Retinal pigment epithelial cell (primary cell): ENCODE measurements around the gene MRPL1.

ENCODE experiments used
- DNase-seq: peaks from one replicate; pipeline ENCODE4 v3.0.0-alpha.2; 2010; ENCODE audit warnings: low read depth
- H3K4me3 ChIP-seq: 2 replicates; pipeline ENCODE4 v1.5.1; 2011; ENCODE audit warnings: mild to moderate bottlenecking, low read length, control low read depth, moderate library complexity
- CTCF ChIP-seq: conservative IDR thresholded peaks from 2 replicates; pipeline ENCODE4 v1.5.1; 2011; ENCODE audit warnings: low read depth, low read length, control low read depth, inconsistent platforms

Gene MRPL1

DNA sequence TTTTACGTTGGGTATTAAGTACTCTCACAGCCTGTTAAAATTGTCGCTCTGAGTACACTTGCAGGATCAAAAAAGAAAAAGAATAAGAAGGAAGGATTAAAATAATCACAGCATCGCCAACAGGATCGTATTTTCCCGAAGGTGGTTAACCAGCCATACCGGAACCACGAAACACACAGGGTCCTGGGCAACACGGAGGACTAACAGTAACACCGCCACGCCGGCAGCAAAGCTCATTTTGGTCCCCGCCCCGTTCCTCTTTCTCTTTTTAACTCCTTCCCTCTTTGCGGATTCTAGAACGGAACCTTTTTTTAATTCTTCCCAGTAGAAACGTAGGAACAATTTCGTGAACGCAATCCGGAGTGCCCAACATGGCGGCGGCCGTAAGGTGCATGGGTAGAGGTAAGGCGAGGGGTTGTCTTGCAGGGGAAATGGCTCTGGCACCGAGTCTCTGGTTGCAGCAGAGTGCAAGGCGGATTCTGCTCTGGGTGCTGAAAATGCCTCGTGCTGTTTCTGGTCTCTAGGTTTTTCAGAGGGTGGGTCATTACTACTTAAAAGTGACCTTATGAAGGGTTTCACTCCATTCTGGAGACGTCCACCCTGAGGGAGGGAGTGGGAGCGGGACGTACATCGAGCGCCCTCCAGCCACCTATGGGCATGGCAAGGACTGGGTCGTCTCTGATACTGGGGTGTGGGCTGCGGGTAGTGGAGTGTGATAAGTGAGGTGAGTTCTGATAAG lies at the start of gene MRPL1:
TSS of gene MRPL1 (plus strand) at position 353 of the 739 bp plus-strand sequence. CDS start at position 372, 19 bp downstream.
- TF ChIP-seq CTCF, result no peak
- H3K4me3 ChIP-seq, result peak within 1 kb of the TSS; percentile 96
- peak; percentile 86 for DNase-seq

DNA sequence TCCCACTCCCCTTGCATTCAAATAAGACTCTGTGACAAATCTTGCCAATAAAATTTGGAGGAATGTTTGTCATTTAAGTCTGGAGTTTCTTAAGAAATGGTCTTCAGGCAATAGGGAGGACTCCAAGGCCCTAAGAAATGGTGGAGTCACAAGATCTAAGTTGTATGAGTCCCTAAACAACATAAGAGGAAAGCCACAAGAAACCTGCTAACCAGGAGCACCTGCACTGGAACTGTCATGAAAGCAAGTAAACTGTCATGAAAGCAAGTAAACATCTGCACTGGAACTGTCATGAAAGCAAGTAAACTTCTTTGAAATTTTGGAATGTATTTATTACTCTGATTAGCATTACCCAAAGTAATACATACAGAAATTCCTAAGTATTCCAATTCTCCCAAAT lies 47.0 kb upstream of the MRPL1 start:
- TF ChIP-seq CTCF, result no peak
- H3K4me3 ChIP-seq, result no peak overlapping the region
- DNase-seq, result no peak

- DNase-seq, result no peak
- no peak overlapping the region for H3K4me3 ChIP-seq
- TF ChIP-seq CTCF, result no peak
Measured at GRCh38 chr4:77816546-77816945, 46.1 kb upstream of the MRPL1 start.

DNA sequence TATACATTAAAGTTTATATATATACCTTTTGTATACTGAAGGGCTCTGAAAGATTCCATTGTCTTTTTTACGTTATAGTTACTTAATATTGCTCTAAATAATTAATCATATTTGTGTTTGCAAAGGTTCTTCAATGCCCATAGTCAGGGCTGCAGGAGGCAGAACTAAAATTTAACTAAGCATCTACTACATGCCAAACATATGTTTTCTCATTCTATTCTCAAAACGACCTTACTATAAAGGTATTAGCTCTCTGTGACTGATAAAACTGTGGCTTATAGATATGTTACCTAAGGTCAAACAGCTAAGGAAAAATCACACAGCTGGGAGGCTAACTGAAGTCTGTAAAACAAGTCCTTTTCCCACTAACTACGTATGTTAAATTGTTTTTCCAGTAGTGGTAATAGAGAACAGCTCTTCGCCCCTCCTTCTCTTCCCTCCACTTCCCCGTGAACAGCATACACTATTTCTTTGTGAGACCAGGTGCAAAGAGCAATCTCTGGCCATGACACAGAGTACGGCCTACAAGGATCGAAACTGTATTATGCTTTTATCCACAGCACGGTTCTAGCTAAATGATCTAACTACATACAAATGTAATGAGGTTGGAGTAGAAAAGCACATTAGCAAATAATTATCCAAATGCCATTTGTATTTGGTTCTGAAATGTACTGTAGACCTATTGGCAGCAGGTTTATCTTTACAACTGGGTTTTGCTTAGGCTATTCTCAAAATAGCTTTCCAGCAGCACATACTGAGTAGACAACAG lies 45.1 kb upstream of the MRPL1 start:
- TF ChIP-seq CTCF, result no peak
- peak overlapping the region; percentile 65 for H3K4me3 ChIP-seq
- DNase-seq, result no peak

GRCh38 chr4:77818073-77818601 lies 44.5 kb upstream of the MRPL1 start:
- peak overlapping the region; percentile 65 for H3K4me3 ChIP-seq
- peak; percentile 35 for DNase-seq
- peak; percentile 60 for TF ChIP-seq CTCF

DNA sequence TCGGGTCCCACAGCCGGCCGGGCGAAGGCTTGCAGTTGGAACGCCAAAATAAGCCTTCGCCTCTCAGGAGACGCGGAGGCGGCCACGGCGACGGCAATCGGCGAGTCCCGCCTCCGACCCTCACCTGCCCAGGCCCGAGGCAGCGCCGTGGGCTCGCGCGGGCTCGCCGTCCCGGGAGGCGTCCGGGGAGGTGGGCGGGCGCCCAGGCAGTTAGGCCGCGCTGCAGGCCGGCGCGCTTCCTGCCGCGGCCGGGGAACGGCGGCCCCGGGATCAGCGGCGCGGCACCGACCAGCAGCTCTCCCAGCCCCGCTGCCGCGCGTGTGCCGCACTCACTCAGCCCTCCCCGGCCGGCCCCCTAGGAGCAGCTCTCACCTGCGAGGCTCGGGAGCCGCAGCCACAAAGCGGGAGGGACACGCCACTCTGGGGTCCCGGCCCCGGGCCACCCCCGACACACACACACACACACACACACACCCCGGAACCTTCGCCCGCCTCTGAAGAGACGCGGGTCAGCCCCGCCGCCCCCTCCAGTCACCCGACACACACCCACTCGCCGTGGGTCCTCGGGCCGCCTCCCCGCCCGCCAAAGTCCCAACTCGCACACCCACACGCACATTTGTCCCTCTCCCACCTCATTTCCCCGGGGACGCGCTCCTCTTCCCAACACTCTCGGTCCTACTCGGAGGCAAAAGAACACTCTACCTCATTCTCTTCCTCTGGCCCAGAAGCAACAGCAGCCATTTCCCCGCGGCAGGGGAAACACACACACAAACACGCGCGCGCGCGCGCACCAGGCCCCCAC lies 43.8 kb upstream of the MRPL1 start, which contains the start of gene CNOT6L:
TSS of gene CNOT6L (minus strand) at position 767 of the 802 bp plus-strand sequence. CDS start at position 707, 60 bp downstream.
- peak within 1 kb of the TSS; percentile 91 for H3K4me3 ChIP-seq
- peak; percentile 62 for DNase-seq
- no peak for TF ChIP-seq CTCF
